DMS53 treated with DMSO at 0.1 percent for 48 hours (cell line): ENCODE measurements around the gene ATAD3C.
"Not testable (repeated sequence)": the region's sequence is repeated elsewhere in the genome, so short reads cannot be mapped to it uniquely, and the experiment has no call there.

Experiments used
- DNase-seq: peaks from one replicate; lab custom pipeline; 2025; ENCODE audit not compliant: unreplicated experiment; lab: John Stamatoyannopoulos, UW

Gene ATAD3C

GRCh38 chr1:1418464-1419362, 30.8 kb upstream of the ATAD3C start:
- no peak for DNase-seq

GRCh38 chr1:1419363-1419812, 30.1 kb upstream of the ATAD3C start:
- DNase-seq = no peak

- no peak for DNase-seq
Observed at GRCh38 chr1:1419813-1420653, 29.5 kb upstream of the ATAD3C start.

- DNase-seq = no peak
Observed at GRCh38 chr1:1420654-1421141, 28.8 kb upstream of the ATAD3C start.

- peak; percentile 57 for DNase-seq
Observed at GRCh38 chr1:1421147-1421906, 28.2 kb upstream of the ATAD3C start, which contains the start of gene ANKRD65. Gene ANKRD65, minus strand, starts transcription at chr1:1421276. Its CDS starts 271 bp downstream, at chr1:1421005.

GRCh38 chr1:1421907-1422464, 27.5 kb upstream of the ATAD3C start:
- no peak for DNase-seq

- no peak for DNase-seq
Observed at GRCh38 chr1:1422465-1423244, 26.8 kb upstream of the ATAD3C start.

- DNase-seq = no peak
Observed at GRCh38 chr1:1423245-1423597, 26.3 kb upstream of the ATAD3C start.

GRCh38 chr1:1424707-1425106, 24.8 kb upstream of the ATAD3C start:
- DNase-seq = no peak

GRCh38 chr1:1425426-1425752, 24.1 kb upstream of the ATAD3C start:
- DNase-seq = no peak

- DNase-seq = no peak
Observed at GRCh38 chr1:1425753-1426495, 23.6 kb upstream of the ATAD3C start.

GRCh38 chr1:1426496-1427105, 22.9 kb upstream of the ATAD3C start:
- no peak for DNase-seq

GRCh38 chr1:1427106-1427819, 22.2 kb upstream of the ATAD3C start:
- DNase-seq = no peak

- DNase-seq = no peak
Observed at GRCh38 chr1:1427820-1428148, 21.7 kb upstream of the ATAD3C start.

- DNase-seq = no peak
Observed at GRCh38 chr1:1428174-1428573, 21.3 kb upstream of the ATAD3C start.

- not testable (repeated sequence) for DNase-seq
Observed at GRCh38 chr1:1428967-1429366, 20.5 kb upstream of the ATAD3C start.

- DNase-seq = no peak
Observed at GRCh38 chr1:1429671-1430073, 19.8 kb upstream of the ATAD3C start.
